OCI-LY7 (cell line): Measurements from ENCODE around the gene SPRYD4.

ENCODE experiments used
- CTCF ChIP-seq: fragments of 200-600 bp; sonication (generic); conservative IDR thresholded peaks from 2 replicates; pipeline ENCODE4 v1.5.1; 2014; ENCODE audit warnings: mild to moderate bottlenecking, antibody characterized with exemption, low read length, moderate library complexity, mixed read lengths
- EZH2phosphoT487 ChIP-seq: fragments of 200-600 bp; sonication (generic); IDR thresholded peaks from 2 replicates; pipeline ENCODE4 v1.6.1; 2018; ENCODE audit warnings: low read depth, borderline replicate concordance, mild to moderate bottlenecking, mixed run types, antibody characterized with exemption, low read length, moderate library complexity, mixed read lengths

- TF ChIP-seq CTCF (no peak), EZH2phosphoT487 (no peak)
Observed at GRCh38 chr12:56431850-56432249, 36.5 kb upstream of the SPRYD4 start.
